ENCODE measurements around the gene ING5.

ING5 gene

GRCh38 chr2:241734467-241735208 lies 32.8 kb downstream of the ING5 start, which contains the start of gene D2HGDH:
Gene D2HGDH (plus strand): TSS chr2:241734630. CDS start chr2:241735225, 595 bp downstream.
- Histone ChIP-seq H3K27ac (ENCODE audit: low read length) (peak within 1 kb of the TSS; percentile 67), H2AFZ (ENCODE audit: low read depth, low read length) (peak within 1 kb of the TSS; percentile 39; the same call in 1 of the 2 replicates), H3K9me3 (ENCODE audit: insufficient read depth, low read length) (no peaks in the 10 kb centered on the region), H3K4me3 (ENCODE audit: low read length) (peak within 1 kb of the TSS; percentile 97), H3K4me1 (ENCODE audit: low read length) (peaks cover 42% of the 10 kb centered on the region), H3K79me2 (ENCODE audit: low read length) (peaks cover 12% of the 10 kb centered on the region), H3K4me2 (ENCODE audit: low read length) (peak within 1 kb of the TSS; percentile 89), H3K9ac (ENCODE audit: low read length) (peak within 1 kb of the TSS; percentile 89), H4K20me1 (ENCODE audit: insufficient read depth, low read length) (no peaks in the 10 kb centered on the region), H3K36me3 (replicated peaks; ENCODE audit: low read depth, low read length) (no peaks in the 10 kb centered on the region), H3K27me3 (ENCODE audit: low read depth, low read length) (no peaks in the 10 kb centered on the region)
- no peak for TF ChIP-seq EZH2phosphoT487 (IDR thresholded peaks at IDR 0.05; ENCODE audit: low read depth)
- TF ChIP-seq CTCF (IDR thresholded peaks at IDR 0.05; ENCODE audit: low read depth, low read length), result no peak

- Histone ChIP-seq H3K9me3 (ENCODE audit: insufficient read depth, low read length) (no peaks in the 10 kb centered on the region), H3K4me1 (ENCODE audit: low read length) (peaks cover 27% of the 10 kb centered on the region), H3K36me3 (replicated peaks; ENCODE audit: low read depth, low read length) (no peaks in the 10 kb centered on the region), H4K20me1 (ENCODE audit: insufficient read depth, low read length) (no peaks in the 10 kb centered on the region), H3K4me3 (ENCODE audit: low read length) (no peak overlapping the region; the same call in 1 of the 2 replicates), H3K4me2 (ENCODE audit: low read length) (no peak overlapping the region), H3K27me3 (ENCODE audit: low read depth, low read length) (no peaks in the 10 kb centered on the region), H2AFZ (ENCODE audit: low read depth, low read length) (no peak overlapping the region), H3K79me2 (ENCODE audit: low read length) (peaks cover 12% of the 10 kb centered on the region), H3K27ac (ENCODE audit: low read length) (no peak overlapping the region), H3K9ac (ENCODE audit: low read length) (no peak overlapping the region)
- TF ChIP-seq CTCF (IDR thresholded peaks at IDR 0.05; ENCODE audit: low read depth, low read length) (no peak), EZH2phosphoT487 (IDR thresholded peaks at IDR 0.05; ENCODE audit: low read depth) (no peak)
These were observed 34.3 kb downstream of the ING5 start for GRCh38 chr2:241736111-241736510.

GRCh38 chr2:241738040-241738686 lies 36.3 kb downstream of the ING5 start:
- Histone ChIP-seq H3K4me1 (ENCODE audit: low read length) (peaks cover 13% of the 10 kb centered on the region), H3K27ac (ENCODE audit: low read length) (no peak overlapping the region), H3K79me2 (ENCODE audit: low read length) (peaks cover 12% of the 10 kb centered on the region), H3K9me3 (ENCODE audit: insufficient read depth, low read length) (no peaks in the 10 kb centered on the region), H2AFZ (ENCODE audit: low read depth, low read length) (no peak overlapping the region), H4K20me1 (ENCODE audit: insufficient read depth, low read length) (no peaks in the 10 kb centered on the region; the same call in 1 of the 2 replicates), H3K9ac (ENCODE audit: low read length) (no peak overlapping the region), H3K27me3 (ENCODE audit: low read depth, low read length) (no peaks in the 10 kb centered on the region), H3K36me3 (replicated peaks; ENCODE audit: low read depth, low read length) (no peaks in the 10 kb centered on the region), H3K4me3 (ENCODE audit: low read length) (no peak overlapping the region), H3K4me2 (ENCODE audit: low read length) (no peak overlapping the region)
- TF ChIP-seq EZH2phosphoT487 (IDR thresholded peaks at IDR 0.05; ENCODE audit: low read depth) (no peak), CTCF (IDR thresholded peaks at IDR 0.05; ENCODE audit: low read depth, low read length) (no peak)

GRCh38 chr2:241739177-241739576 lies 37.3 kb downstream of the ING5 start:
- no peak overlapping the region for H3K9ac ChIP-seq (ENCODE audit: low read length)
- H3K4me1 ChIP-seq (ENCODE audit: low read length), result peaks cover 4% of the 10 kb centered on the region
- no peak for TF ChIP-seq EZH2phosphoT487 (IDR thresholded peaks at IDR 0.05; ENCODE audit: low read depth)
- TF ChIP-seq CTCF (IDR thresholded peaks at IDR 0.05; ENCODE audit: low read depth, low read length), result no peak

More at GRCh38 chr2:241739177-241739576, 37.3 kb downstream of the ING5 start:
- no peak overlapping the region for H2AFZ ChIP-seq (ENCODE audit: low read depth, low read length)
- no peaks in the 10 kb centered on the region; the same call in 1 of the 2 replicates for H4K20me1 ChIP-seq (ENCODE audit: insufficient read depth, low read length)
- no peak overlapping the region for H3K27ac ChIP-seq (ENCODE audit: low read length)
- peaks cover 12% of the 10 kb centered on the region for H3K79me2 ChIP-seq (ENCODE audit: low read length)
- no peak overlapping the region for H3K4me2 ChIP-seq (ENCODE audit: low read length)
- H3K4me3 ChIP-seq (ENCODE audit: low read length), result no peak overlapping the region
- no peaks in the 10 kb centered on the region for H3K27me3 ChIP-seq (ENCODE audit: low read depth, low read length)
- peaks cover 3% of the 10 kb centered on the region for H3K36me3 ChIP-seq (replicated peaks; ENCODE audit: low read depth, low read length)
- H3K9me3 ChIP-seq (ENCODE audit: insufficient read depth, low read length), result no peaks in the 10 kb centered on the region

Data from OCI-LY3 (cell line).